GM10847 (cell line): ENCODE results near the gene LINGO4.

Experiments
- POLR2A ChIP-seq: IDR thresholded peaks from 2 replicates; pipeline ENCODE4 v1.6.1; 2011; ENCODE audit not compliant: insufficient read length; ENCODE audit errors: extremely low read depth

The LINGO4 gene

DNA sequence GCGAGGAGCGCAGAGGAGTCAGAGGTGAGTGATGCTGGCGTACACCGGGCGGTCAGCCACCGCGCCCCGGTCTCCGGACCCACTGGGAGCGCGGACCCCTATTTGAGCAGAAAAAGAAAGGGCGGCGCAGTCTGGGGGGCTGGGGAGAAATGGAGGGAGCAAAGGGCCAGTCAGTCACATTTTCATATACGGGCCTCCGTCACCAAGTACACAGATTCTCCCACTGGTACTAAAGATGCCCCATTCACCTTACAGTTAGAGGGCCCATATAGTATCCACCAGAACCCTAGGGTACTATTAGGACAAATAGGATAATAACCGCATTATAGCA, 33.8 kb upstream of the LINGO4 start:
- TF ChIP-seq POLR2A: no peak

DNA sequence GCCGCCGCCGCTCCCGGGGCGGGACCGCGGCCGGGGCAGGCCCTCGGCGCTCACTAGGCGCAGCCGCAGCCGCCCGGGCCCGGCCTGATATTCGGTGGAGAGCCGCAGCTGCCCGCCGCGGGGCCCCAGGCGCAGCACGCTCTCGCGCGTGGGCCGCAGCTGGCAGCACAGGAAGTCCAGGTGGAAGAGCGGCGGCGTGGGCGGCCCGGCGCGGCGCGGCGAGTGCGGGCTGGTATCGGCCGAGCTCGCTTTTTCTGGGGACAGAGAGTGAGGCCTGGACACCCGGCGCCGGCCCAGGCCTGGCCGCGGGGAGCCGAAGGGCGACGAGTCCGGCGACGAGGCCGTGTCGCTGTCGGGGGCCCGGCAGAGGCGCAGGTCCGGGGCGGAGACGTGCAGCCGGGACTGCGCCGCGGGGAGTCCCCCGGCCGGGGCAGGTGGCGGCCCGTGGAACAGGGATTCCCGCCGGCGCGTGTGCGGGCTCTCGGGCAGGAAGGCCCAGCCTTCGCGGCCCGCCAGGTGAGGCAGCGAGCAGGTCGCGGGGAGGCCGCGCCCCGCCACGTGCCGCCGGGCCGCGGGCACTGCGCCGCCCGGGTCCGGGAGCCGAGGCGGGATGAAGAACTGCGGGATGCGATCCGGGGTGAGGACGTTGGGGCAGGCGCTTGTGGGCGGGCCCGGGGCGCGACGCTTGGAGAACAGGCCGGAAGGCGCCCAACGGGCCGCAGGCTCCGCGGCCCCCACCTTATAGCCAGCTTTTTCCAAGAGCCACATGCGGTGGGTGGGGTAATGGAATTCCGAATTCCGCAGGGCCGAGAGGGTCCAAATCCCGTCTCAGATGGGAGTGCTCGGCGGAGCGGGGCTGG, 33.2 kb upstream of the LINGO4 start:
- no peak for TF ChIP-seq POLR2A

GRCh38 chr1:151837884-151838221, 32.6 kb upstream of the LINGO4 start:
- no peak for TF ChIP-seq POLR2A

DNA sequence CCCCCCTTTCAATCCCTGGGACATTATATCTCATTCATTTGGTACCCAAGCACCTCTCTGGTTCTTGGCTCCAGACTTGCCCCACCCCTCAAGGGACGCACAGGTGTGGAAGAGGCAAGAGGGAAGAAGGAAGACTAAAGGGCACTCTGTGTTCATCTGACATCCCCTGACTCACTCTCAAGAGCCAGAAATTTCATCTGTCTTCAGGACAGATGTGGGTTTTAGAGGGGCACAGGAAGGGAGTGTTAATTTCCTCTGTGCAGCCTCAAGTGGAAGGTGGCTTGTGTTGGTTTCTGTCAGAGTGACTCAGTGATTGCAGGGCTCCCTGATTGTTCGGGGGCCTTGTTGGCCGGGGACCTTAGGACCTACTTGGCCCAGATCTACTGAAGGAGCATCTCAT, 32.0 kb upstream of the LINGO4 start:
- TF ChIP-seq POLR2A: no peak

- no peak for TF ChIP-seq POLR2A
Observed at GRCh38 chr1:151835596-151835995, 30.4 kb upstream of the LINGO4 start.

GRCh38 chr1:151834239-151834638, 29.0 kb upstream of the LINGO4 start:
- TF ChIP-seq POLR2A: no peak

- no peak for TF ChIP-seq POLR2A
Observed at GRCh38 chr1:151833172-151833900, 28.1 kb upstream of the LINGO4 start.

DNA sequence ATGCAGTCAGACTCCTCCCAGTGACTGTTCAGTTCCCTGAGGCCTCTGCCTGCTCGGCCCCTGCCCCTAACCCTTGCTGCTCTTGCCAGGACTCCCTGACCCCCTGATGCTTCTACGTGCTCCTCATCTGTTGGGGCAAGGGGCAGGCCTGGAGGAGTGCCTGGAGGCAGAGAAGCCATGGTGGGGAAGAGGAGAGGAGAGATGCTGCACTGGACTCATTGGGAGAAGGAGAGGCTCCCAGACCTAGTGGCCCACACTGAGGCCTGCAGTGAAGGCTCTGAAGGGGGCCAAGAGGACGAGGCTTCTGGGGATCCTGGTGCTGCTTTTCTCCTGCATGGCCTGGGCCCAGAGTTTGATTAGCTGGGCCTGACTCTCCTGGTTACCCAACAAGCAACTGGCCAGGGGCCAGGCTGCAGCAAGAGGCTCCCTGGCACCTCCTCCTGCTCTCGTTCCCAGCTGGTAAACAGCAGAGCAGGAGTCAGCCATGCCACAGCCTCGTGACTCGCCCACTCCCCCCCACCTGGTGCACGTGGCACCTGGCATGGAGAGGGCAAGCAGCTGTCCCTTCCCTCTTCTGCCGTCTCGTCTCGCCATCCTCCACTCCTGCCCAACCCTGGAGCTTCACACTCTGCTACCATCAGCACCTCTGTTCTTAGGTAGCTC, 27.2 kb upstream of the LINGO4 start:
- TF ChIP-seq POLR2A: no peak

- no peak for TF ChIP-seq POLR2A
Observed at GRCh38 chr1:151831605-151832004, 26.4 kb upstream of the LINGO4 start, which contains the start of gene RORC. Gene RORC (minus strand): TSS chr1:151831802. CDS start chr1:151831764, 38 bp downstream.

- no peak for TF ChIP-seq POLR2A
Observed at GRCh38 chr1:151831256-151831591, 26.0 kb upstream of the LINGO4 start.

DNA sequence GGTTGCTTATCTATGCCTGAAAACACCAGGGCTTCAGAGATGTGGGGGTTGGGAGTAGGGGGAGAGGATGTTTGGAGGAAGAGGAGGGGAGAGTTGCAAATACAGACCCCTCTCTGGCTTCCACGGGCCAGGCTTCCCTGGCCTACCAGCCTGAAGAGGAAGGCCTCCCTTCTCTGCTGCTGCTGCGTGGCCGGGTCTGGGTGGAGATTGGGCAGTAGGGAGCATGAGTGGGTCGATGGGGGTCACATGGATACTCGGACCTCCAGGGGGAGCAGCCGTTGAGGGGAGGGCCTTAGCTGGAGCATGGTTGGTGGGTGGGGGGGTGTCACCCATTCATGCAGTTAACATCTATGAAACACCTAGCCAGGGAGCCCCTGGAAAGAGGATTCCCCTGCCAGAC, 24.8 kb upstream of the LINGO4 start:
- no peak for TF ChIP-seq POLR2A

DNA sequence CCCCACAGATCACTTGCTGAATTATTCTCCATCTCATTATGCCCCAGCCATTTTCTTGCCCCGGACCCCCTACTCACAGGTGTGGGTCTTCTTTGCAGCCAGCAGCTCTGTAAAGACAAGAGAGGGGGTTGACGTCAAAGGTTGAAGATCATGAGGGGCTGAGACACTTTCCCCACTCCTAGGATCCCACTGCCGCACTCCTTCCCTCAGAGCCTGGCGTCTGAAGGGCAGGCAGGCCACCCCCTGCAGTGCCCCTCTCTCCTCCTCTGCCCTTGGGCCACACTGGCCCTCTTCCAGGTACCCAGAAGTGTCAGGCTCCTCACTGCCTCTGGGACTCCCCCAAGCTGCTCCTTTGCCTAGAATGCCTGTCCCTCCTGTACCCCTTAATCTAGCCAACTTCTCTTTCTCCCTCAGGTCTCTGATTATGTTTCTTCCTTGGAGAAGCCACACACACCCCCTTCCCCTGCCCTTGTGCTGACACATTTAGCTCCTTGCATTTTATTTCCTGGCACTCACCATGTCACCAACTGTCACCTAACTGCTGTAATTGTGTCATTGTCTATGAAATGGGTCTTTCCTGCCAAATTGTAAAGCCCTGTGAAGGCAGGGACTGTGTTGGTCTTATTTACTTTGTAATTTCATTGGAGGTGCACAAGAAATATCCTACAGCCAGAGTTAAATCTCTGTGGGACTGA, 24.3 kb upstream of the LINGO4 start:
- TF ChIP-seq POLR2A: no peak

- no peak for TF ChIP-seq POLR2A
Observed at GRCh38 chr1:151828921-151829320, 23.7 kb upstream of the LINGO4 start.

DNA sequence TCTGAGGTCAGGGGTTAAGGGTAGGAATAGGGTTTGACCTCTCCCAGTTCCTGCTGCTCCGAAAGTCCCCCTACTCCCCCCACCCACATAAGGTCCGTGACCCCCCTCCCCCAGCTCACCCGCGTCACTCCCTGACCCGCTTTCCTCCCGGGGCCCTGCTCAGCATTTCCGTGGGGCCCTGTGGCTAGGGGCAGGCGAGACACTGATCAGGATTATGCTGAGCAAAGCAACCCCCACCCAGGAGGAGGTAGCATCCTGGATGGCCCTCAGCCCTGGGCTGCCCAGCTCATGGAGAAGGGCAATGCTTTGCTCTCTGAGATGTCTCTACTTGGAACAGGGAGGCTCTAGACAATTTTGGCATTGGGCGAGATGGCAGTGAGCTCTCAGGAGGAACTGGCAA, 22.6 kb upstream of the LINGO4 start:
- no peak for TF ChIP-seq POLR2A

- no peak for TF ChIP-seq POLR2A
Observed at GRCh38 chr1:151825751-151826660, 20.8 kb upstream of the LINGO4 start.

DNA sequence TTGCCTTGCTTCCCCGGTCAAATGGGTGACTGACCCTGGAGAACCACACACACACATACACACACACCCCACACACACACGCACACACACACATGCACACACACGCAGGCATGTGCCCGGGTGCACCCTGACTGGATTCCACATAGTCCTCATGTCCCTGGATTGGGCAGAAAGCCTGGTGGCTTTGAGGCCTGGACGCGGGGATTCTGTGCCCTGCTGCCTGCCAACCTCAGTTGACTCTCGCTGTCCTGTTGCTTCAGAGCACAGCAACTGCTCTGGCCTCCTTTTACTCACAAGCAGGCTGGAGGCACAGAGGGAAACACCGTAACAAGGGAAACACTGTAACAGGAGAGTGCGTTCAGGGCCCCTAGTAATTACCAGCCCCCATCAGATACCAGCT, 20.0 kb upstream of the LINGO4 start:
- no peak for TF ChIP-seq POLR2A
